GM19324 (cell line): ENCODE measurements around the gene PGAP3.

Source experiments
- ATAC-seq: cut with Tn5 transposase; IDR thresholded peaks from one replicate; pipeline ENCODE4 v1.9.1; 2021; ENCODE audit warnings: mild to moderate bottlenecking, moderate library complexity; ENCODE audit not compliant: unreplicated experiment, low FRiP score

The PGAP3 gene

DNA sequence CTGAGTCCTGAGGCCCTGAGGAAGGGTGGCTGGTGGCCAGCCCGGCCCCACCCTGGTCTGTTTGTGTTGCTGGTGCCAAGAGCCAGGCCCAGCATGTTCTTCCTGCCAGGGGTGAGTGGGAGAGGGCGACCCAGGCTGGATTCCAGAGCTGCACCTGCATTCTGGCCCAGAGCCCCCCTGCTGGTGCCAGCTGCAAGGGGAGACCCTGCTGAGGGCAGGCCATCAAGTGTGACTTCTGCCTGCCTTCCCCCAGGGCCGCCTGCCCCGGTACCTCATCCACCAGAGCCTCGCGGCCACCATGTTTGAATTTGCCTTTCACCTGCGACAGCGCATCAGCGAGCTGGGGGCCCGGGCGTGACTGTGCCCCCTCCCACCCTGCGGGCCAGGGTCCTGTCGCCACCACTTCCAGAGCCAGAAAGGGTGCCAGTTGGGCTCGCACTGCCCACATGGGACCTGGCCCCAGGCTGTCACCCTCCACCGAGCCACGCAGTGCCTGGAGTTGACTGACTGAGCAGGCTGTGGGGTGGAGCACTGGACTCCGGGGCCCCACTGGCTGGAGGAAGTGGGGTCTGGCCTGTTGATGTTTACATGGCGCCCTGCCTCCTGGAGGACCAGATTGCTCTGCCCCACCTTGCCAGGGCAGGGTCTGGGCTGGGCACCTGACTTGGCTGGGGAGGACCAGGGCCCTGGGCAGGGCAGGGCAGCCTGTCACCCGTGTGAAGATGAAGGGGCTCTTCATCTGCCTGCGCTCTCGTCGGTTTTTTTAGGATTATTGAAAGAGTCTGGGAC, 25.1 kb downstream of the PGAP3 start:
- no peak for ATAC-seq

DNA sequence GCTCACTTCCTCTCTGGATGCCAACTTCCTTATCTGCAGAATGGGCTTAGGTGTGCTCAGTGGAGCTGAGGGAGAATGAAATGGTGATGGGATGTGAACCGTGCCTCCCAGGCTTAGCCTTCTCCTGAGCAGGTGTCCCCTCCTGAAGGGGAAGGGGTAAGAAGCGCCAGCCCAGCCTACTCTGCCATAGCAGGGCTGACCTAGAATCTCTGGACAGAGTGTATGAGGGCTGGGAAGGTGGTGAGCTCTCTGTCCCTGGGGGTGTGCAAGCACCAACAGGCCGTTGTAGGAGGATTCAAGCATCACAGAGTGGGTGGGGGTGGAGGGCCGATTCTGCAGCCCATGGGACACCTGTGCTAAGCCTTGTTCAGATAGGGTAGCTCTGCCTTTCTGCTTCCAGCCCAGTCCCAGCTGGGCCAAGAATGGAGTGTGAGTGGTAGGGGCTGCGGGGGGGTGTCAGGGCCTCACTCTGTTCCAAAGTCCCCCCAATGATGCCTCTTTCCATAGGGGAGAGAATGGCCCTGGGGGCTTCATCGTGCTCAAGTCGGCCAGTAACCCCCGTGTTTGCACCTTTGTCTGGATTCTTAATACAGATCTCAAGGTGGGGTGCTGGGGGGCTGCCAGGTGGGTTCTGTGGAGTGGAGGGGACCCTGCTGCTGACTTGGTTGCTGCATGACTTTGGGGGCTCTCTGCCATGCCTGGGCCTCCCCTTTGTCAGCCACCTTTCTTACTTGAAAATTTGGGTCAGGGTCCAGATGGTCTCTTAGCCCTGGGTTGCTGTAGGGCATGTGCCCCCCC, 25.9 kb downstream of the PGAP3 start:
- ATAC-seq: no peak

DNA sequence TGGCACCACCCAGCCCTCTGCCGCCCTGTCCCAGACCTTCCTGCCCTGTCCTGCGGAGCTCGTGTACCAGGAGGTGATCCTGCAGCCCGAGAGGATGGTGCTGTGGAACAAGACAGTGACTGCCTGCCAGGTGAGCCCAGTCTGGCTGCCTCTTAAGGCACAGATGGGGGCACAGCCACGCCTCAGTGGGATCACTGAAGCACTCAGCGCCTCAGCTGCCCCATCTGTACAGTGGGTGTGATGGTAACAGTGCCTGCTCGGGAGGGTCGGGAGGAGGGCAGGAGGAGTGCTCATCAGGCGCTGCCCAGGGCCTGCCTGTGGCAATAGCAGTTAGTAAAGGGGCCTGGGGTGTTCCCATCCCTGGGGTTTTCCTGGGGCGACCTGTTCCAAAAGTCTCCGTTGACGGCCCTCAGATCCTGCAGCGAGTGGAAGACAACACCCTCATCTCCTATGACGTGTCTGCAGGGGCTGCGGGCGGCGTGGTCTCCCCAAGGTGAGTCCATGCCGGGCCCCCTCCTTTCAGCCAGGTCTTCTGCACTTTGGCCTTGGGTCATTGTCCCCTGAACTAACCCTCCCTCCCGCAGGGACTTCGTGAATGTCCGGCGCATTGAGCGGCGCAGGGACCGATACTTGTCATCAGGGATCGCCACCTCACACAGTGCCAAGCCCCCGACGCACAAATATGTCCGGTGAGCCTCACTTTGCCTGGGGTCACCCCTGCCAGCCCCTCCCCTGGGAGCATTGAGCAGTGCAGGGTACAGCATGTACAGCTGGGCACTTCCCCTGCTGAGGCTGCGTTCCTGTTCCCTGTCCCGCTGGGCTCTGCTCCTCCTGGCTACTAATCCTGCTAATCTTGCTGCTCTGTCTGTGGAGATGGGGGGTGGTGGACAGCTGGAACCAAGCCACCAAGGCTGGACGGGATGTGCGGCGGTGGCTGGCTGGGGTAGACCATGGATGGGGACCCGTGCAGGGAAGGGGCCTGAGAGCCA, 27.2 kb downstream of the PGAP3 start:
- ATAC-seq: no peak

DNA sequence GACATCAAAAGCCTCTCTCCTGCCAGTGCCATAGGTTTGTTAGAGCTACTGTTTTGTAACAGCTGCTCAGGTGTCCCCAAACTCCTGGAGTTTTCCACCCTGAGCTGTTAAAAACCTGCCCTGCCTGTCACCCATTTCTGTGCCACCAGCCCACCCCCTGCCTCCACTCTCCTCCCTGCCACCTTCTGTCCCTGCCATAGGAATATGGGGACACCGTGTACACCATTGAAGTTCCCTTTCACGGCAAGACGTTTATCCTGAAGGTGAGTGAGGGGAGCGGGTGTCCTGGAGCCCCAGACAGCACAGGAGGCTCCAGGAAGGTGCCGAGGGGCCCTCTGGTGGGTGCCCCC, 27.9 kb downstream of the PGAP3 start:
- no peak for ATAC-seq

DNA sequence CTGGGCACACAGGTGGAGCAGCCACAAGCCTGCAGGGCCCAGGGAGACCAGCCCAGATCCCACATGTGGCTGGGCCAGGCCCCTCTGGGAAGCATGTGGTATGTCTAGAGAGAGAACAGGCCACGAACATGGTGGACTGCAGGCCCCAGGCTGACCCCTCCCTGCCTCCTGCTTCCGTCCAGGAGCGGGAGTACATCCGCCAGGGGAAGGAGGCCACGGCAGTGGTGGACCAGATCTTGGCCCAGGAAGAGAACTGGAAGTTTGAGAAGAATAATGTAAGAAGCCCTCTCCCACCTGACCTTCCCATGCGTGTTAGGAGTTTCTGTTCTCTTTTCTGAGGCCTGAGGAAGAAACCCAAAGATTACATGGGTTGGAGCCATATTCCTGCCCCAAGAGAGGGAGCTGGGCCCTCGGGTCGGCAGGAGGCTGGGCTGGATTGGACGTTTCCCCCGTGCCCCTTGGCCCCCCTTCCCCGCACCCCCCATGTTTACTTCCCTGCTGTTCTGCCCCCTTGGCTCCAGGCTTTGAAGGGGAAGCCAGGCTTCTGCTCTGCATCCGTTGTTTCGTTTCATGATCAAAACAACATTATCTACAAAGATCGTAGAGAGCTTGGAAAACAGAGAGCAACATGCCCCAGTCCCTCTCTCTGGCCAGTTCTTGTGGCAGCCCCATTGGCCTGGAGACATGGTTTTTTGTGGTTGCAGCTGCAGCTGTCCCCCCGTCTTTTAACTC, 28.4 kb downstream of the PGAP3 start:
- no peak for ATAC-seq

DNA sequence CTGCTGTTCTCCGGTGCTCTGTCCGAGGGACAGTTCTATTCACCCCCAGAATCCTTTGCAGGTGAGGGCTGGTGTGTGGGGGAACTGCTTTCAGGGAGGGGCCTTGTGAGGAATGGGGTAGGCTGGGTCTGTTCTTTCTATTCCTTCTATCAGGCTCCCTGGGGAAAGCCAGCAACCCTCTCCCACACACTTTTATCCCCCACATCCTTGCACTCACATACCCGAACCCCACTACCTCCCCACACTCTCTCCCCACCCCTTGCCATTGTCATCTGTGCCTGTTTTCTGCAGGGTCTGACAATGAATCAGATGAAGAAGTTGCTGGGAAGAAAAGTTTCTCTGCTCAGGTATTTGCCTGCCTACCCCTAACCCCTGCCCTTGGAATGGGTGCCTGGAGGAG, 29.1 kb downstream of the PGAP3 start:
- ATAC-seq: no peak

DNA sequence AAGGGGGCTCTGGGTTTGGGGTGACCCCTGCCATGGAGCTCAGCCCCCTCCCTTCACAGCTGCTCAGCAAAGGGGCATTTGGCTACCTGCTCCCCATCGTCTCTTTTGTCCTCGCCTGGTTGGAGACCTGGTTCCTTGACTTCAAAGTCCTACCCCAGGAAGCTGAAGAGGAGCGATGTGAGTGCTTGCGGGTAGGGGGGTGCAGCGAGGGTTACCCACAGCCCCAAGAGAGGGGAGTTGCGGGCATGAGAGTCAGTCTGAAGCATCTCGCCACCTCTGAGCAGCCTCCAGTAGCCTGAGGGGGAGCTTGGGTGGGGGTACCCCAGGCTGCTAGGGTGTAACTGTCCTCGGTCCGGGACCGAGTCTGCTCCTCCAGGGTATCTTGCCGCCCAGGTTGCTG, 29.5 kb downstream of the PGAP3 start:
- no peak for ATAC-seq

DNA sequence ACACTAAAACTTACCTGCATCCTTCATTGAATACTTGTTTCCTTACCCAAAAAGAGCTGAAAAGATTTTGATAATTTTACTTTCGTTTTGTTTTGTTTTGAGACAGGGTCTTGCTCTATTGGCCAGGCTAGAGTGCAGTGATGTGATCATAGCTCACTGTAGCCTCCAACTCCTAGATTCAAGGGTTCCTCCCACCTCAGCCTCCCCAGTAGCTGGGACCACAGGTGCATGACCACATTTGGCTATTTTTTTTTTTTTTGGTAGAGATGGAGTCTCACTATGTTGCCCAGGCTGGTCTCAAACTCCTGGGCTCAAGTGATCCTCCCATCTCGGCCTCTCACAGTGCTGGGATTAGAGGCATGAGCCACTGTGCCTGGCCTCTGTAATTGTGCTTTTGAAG, 32.8 kb downstream of the PGAP3 start:
- ATAC-seq: no peak

DNA sequence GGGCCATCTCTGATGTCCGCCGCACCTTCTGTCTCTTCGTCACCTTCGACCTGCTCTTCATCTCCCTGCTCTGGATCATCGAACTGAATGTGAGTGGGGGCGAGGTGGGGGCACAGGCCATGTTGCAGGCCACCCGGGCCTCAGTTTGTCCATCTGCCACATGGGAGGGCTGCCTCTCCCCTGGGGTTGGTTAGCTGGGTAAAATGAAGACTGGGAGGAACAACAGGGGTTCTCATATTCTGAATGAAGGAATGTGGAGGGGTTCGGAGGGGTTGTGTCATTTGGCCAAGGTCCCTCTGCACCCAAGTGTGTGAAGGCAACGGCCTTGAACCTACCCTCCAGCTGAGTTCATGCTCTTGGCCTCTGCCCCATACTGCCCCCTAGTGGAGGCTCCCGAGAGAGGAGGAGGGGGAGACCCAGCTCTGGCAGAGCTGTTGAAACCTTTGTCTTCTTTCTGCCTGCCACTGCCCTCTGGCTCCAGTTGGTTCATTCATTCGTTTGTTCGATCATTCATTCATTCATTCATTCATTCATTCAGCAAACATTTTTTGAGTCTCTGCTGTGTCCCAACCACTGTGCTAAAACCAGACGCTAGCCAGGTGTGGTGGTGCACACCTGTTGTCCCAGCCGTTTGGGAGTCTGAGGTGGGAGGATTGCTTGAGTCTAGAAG, 34.1 kb downstream of the PGAP3 start:
- no peak for ATAC-seq

DNA sequence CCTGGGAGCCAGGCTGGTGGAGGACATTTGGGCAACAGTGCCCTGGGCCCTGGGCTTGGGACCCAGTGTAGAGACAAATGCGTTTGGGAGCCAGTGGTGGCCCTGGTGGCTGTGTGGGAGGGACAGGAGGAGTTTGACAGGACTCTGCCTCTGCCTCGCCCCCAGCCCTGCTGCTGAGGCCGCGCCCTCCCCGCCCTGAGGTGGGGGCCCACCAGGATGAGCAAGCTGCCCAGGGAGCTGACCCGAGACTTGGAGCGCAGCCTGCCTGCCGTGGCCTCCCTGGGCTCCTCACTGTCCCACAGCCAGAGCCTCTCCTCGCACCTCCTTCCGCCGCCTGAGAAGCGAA, 34.6 kb downstream of the PGAP3 start:
- ATAC-seq: no peak

DNA sequence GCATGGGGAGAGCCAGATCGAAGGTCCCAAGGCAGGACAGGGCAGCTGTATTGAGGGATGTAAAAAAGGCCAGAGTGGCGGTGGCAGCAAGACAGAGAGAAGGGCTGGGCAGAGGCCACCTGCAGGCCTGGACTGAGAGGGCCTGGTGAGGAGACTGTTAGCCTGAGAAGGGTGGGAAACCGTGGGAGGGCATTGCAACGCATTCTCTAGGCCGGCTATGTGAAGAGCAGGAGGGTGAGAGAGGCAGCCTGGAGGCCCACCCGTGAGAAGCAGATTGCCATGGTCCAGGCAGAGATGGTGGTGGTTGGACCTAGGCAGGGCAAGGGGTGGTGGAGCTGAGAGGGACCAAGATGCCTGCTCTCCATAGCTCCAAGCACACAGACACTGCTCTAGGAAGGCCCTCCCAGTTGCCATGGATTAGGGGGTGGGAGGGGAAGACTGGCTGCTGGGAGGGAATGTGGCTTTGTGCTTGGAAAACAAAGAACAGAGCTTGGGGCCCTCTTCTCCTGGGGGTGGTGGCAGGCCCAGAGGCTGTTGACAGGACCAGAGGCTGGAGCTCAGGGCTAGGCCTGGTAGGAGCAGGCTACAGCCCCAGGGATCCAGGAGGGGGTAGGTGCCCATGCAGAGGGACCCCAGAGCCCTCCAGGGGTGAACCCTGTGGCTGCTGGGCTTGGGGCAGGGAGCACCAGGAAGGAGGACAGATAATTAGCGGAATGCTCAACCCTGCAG, 35.1 kb downstream of the PGAP3 start:
- no peak for ATAC-seq

DNA sequence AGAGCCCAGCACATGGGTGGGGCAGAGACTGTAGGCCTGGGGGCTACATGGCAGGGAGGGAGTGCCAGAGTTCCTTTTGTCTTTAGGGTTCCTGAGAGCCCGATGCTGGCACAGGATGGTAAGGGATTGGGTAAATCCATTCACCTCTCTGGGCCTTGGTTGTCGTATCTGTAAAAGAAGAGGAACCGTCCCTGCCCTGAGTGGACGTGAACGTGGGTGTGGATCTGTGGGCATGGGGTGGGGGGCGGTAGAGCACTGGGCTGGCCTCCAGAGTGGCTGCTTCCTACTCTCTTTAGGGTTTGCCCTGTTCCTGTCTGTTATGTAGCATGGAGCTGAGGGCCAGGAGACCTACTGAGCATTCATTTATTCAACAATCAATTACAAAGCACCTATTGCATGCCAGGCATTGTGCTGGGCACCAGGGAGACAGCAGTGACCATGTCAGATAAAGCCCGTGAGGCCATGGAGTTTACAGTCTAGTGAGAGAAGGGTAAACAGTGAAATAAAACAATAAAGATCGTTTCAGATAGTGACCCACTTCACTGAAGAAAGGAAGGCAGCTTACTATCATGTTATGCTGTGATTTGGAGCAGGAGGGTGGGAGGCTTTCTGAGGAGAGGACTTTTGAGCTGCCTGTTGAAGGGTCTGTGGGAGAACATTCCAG, 35.8 kb downstream of the PGAP3 start:
- no peak for ATAC-seq

DNA sequence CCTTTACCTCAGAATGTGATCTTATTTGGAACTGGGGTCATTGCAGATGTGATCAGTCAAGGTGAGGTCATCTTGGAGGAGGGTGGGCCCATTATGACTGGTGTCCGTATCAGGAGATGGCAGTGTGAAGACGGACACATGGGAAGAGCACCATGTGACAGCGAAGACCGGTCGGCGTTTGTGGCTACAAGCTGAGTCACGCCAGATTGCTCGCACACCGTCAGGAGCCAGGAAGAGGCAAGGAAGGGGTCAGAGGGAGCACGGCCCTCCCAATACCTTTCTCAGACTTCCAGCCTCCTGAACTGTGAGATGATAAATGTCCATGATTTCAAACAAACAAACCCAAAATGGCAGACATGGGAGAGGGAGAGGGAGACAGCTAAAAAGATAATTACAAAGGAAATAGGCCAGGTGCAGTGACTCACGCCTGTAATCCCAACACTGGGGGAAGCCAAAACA, 37.7 kb downstream of the PGAP3 start:
- ATAC-seq: no peak

DNA sequence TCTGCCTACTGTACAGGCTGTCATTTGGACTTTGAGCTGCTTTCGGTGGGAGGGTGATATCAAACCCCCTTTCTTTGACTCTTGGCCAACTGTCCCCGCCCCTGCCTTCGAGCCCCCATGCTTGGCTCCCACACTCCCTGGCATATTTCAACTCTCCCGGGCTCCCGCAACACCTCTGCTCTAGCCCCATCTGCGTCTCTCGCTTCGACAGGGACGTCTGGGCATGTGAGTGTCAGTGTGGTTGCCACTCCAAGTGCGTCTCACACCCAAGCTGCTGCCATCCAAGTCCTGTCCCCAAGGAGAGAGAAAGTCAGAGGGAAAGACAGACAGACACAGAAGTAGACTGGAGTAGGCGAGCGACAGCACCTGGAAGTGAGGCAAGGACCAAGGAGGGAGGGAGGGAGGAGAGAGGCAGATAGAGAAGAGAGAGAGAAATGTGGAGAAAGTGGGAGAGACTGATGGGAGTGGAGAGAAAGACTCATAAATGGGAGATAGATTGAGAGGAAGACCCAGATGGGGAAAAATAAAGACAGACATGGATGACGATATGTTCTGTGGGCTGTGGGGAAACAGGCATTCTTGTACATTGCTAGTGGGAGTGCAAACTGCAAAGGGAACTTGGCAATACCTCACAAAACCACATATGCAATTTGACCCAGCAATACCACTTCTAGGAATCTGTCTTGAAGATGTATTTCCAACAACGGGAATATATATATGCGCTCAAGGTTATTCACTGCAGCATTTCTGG, 39.1 kb downstream of the PGAP3 start:
- ATAC-seq: no peak

DNA sequence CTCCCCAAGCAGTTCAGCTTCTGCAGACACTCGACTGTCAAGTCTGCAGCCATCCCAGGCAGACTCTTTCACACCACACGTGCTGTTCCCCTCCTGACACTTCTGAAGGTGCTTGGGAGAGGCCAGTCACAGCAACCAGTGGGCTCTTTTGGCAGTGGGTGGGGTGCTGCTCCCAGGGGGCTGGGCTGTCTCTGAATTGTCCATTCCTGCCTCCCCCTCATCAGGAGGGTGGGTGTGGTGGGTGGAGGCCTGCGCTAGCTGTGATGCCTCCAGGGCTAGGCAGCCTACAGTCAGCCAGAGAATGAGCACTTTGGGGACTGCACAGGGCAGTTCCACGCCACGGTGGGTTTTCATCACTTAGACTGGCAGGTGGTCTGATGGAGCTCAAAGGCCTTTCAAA, 40.6 kb downstream of the PGAP3 start:
- ATAC-seq: no peak

DNA sequence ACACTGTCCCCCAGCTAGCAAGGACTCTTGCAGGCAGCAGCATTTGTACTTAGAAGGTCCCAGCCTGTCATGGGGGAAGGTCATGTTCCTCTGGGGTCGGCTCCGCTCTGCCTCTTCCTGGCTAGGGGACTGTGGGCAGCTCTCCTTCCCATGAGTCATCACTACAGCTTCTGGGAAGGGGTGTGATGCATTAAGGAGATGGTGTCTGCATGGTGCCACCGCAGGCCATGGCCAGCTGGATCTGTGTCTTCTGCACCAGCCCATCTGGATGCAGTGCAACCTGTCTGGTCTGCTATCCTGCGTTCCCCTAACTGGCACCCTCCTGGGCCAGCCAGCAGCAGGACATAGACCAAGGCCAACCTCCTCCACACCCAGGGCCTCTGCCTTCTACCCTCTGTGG, 44.6 kb downstream of the PGAP3 start:
- ATAC-seq: no peak

DNA sequence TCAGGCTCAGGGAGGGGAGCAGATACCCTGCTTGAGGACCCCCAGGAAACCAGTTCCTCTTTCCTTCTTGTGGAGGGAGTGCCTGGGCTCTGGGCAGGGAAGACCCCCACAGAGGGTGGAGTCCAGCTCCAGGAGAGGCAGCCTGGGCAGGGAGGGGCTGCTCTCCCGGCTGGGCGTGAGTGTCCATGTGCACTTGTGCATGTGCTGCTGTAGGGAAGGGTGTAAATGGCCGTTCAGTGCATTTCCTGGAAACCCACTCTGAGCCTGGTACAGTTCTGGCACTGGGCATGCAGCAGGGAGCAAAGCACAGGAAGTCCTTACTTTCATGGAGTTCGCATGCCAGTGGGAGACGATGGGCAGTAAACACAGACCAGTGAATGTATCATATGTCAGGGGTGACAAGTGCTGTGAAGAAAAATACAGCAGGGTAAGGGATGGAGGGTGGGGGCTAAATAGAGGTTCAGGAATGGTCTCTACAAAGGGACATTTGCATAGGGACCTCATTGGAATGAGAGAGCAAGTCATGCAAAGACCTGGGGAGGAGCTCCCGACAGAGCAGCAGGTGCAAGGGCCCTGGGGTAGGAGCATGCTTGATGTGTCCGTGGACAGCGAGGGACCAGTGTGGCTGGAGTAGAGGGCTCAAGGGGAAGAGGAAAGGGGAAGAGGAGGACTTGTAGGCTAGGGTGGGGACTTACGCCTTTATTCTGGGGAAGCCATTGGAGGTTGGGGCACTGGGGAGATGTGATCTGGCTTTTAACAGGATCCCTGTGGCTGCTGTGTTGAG, 45.4 kb downstream of the PGAP3 start:
- ATAC-seq: no peak
